ENCODE data around the gene TBC1D22B. TPM values are rescaled to one million over a fixed set of nuclear protein-coding genes. Genes with fewer than 3 reads are reported as not detected.

The TBC1D22B gene
- total and polyA plus RNA-seq, 2 of the 13 experiments (the other 11 are each of a cell fraction or from before 2014, with no cell fraction given) = 9.7 to 12.9 TPM

GRCh38 chr6:37207903-37208456 lies 49.6 kb upstream of the TBC1D22B start (continued):
- TF ChIP-seq MYPOP (CRISPR knock-in tag; IDR thresholded peaks at IDR 0.05) (peak; percentile 34; the same call in 1 of the 2 replicates), CREB1 (IDR thresholded peaks at IDR 0.05) (no peak), CREB1 (CRISPR knock-in tag; IDR thresholded peaks at IDR 0.05) (no peak), EEA1 (CRISPR knock-in tag; IDR thresholded peaks at IDR 0.05; ENCODE audit: borderline replicate concordance) (no peak), ZNF720 (CRISPR knock-in tag; IDR thresholded peaks at IDR 0.05) (no peak), SNAPC2 (CRISPR knock-in tag; IDR thresholded peaks at IDR 0.05) (no peak), ZNF773 (CRISPR knock-in tag; IDR thresholded peaks at IDR 0.05; ENCODE audit: borderline replicate concordance) (no peak), ZNF232 (CRISPR knock-in tag; IDR thresholded peaks at IDR 0.05; ENCODE audit: borderline replicate concordance) (no peak), ZNF770 (CRISPR knock-in tag; IDR thresholded peaks at IDR 0.05) (no peak), THYN1 (CRISPR knock-in tag; IDR thresholded peaks at IDR 0.05; ENCODE audit: borderline replicate concordance, low read depth) (no peak), HMGXB3 (CRISPR knock-in tag; IDR thresholded peaks at IDR 0.05; ENCODE audit: borderline replicate concordance) (no peak), AHDC1 (CRISPR knock-in tag; IDR thresholded peaks at IDR 0.05; ENCODE audit: borderline replicate concordance) (no peak), ELF3 (CRISPR knock-in tag; IDR thresholded peaks at IDR 0.05) (peak; percentile 48; the same call in 1 of the 2 replicates), KAT7 (CRISPR knock-in tag; IDR thresholded peaks at IDR 0.05; ENCODE audit: borderline replicate concordance) (no peak), ZNF468 (CRISPR knock-in tag; IDR thresholded peaks at IDR 0.05) (no peak)

Data from HepG2 (cell line).